Peyer's patch (tissue), 4 donors: ENCODE measurements around the gene SAMD1. TPM values are rescaled to one million over a fixed set of nuclear protein-coding genes. Genes with fewer than 3 reads are reported as not detected.

Source experiments
- DNase-seq, 3 donors: peaks; one replicate each; pipeline ENCODE4 v3.0.0-alpha.2; 2017 to 2019
- H3K27ac ChIP-seq, 4 donors: fragments of 200-600 bp; sonication (generic); one replicate each; pipeline ENCODE4 v1.5.1; 2016 to 2019
- H3K27me3 ChIP-seq, 2 donors: fragments of 200-600 bp; sonication (generic); one replicate each; pipeline ENCODE4 v1.5.1; 2019
- H3K36me3 ChIP-seq, 3 donors: fragments of 200-600 bp; sonication (generic); one replicate each; pipeline ENCODE4 v1.5.1; 2016 to 2019
- H3K4me1 ChIP-seq, 4 donors: fragments of 200-600 bp; sonication (generic); one replicate each; pipeline ENCODE4 v1.5.1; 2016 to 2019
- H3K4me3 ChIP-seq, 4 donors: fragments of 200-600 bp; sonication (generic); 1 replicate in 3 of 4; 2 replicates in 1 of 4; pipeline ENCODE4 v1.5.1; 2016 to 2019; ENCODE audit warnings: mild to moderate bottlenecking in 1 of 4
- H3K9me3 ChIP-seq, 4 donors: fragments of 200-600 bp; sonication (generic); one replicate each; pipeline ENCODE4 v1.5.1; 2016 to 2019; ENCODE audit warnings: mild to moderate bottlenecking in 1 of 4
- CTCF ChIP-seq, 6 experiments: fragments of 450-650 bp in 4 of 6; fragments of 200-600 bp in 2 of 6; sonication (generic) in 1 of 6; IDR thresholded peaks; one replicate each; pipeline ENCODE4 v1.5.1; 2017 to 2019; ENCODE audit warnings: antibody characterized with exemption in 6 of 6, mild to moderate bottlenecking in 3 of 6, moderate library complexity in 1 of 6
- POLR2A ChIP-seq, 2 donors: fragments of 450-650 bp; IDR thresholded peaks; one replicate each; pipeline ENCODE4 v1.5.1; 2017; ENCODE audit warnings: antibody characterized with exemption in 2 of 2, mild to moderate bottlenecking in 2 of 2, moderate library complexity in 2 of 2
- total RNA-seq, 4 donors: library from RNA; depleted of rRNA; stranded (reverse); fragments of >200 nt; gene quantifications; one replicate each; pipeline ENCODE4 v1.1.0, GENCODE V29; 2016

Gene SAMD1
- total RNA-seq, 4 donors from 2014 or later, result 28.9 to 64.4 (median 33.9) TPM

GRCh38 chr19:14062558-14062855 lies 28.0 kb downstream of the SAMD1 start:
- DNase-seq, result no peak
- Histone ChIP-seq H3K36me3 (no peaks in the 10 kb centered on the region), H3K27ac (no peak overlapping the region), H3K4me3 (no peak overlapping the region), H3K27me3 (peaks cover 0 to 3% of the 10 kb centered on the region in 2 donors), H3K9me3 (no peaks in the 10 kb centered on the region), H3K4me1 (peaks cover 0 to 20% (median 3%) of the 10 kb centered on the region in 4 donors)
- TF ChIP-seq POLR2A (IDR thresholded peaks at IDR 0.05) (no peak), CTCF (IDR thresholded peaks at IDR 0.05) (no peak)

GRCh38 chr19:14061751-14062557 lies 28.6 kb downstream of the SAMD1 start, which contains the start of gene PALM3:
Gene PALM3 (minus strand): TSS chr19:14062076. CDS start chr19:14061980, 96 bp downstream.
- H3K9me3 ChIP-seq, result no peaks in the 10 kb centered on the region
- H3K4me1 ChIP-seq, result peaks cover 0 to 21% (median 5%) of the 10 kb centered on the region in 4 donors
- no peak for DNase-seq
- H3K4me3 ChIP-seq, result peak within 1 kb of the TSS in 2 of 4 donors; percentile 14 to 42
- no peak within 1 kb of the TSS for H3K27ac ChIP-seq
- peaks cover 0 to 3% of the 10 kb centered on the region in 2 donors for H3K27me3 ChIP-seq
- H3K36me3 ChIP-seq, result no peaks in the 10 kb centered on the region
- no peak for TF ChIP-seq CTCF (IDR thresholded peaks at IDR 0.05)
- TF ChIP-seq POLR2A (IDR thresholded peaks at IDR 0.05), result no peak

GRCh38 chr19:14061081-14061749 lies 29.3 kb downstream of the SAMD1 start:
- peaks cover 0 to 3% of the 10 kb centered on the region in 2 donors for H3K27me3 ChIP-seq
- H3K4me3 ChIP-seq, result peak overlapping the region in 2 of 4 donors; percentile 14 to 42
- H3K9me3 ChIP-seq, result no peaks in the 10 kb centered on the region
- H3K36me3 ChIP-seq, result no peaks in the 10 kb centered on the region
- no peak overlapping the region for H3K27ac ChIP-seq
- no peak for DNase-seq
- H3K4me1 ChIP-seq, result peaks cover 0 to 21% (median 5%) of the 10 kb centered on the region in 4 donors
- no peak for TF ChIP-seq POLR2A (IDR thresholded peaks at IDR 0.05)
- no peak for TF ChIP-seq CTCF (IDR thresholded peaks at IDR 0.05)

- TF ChIP-seq POLR2A (IDR thresholded peaks at IDR 0.05), result no peak
- no peak for TF ChIP-seq CTCF (IDR thresholded peaks at IDR 0.05)
- H3K27me3 ChIP-seq, result peaks cover 0 to 3% of the 10 kb centered on the region in 2 donors
- H3K4me3 ChIP-seq, result no peak overlapping the region
- no peaks in the 10 kb centered on the region for H3K36me3 ChIP-seq
- peaks cover 0 to 21% (median 5%) of the 10 kb centered on the region in 4 donors for H3K4me1 ChIP-seq
- no peaks in the 10 kb centered on the region for H3K9me3 ChIP-seq
- peak in 1 of 3 donors; percentile 47 for DNase-seq
- no peak overlapping the region for H3K27ac ChIP-seq
Observed at GRCh38 chr19:14059652-14060155, 30.8 kb downstream of the SAMD1 start.

GRCh38 chr19:14059093-14059480 lies 31.5 kb downstream of the SAMD1 start:
- H3K4me3 ChIP-seq, result no peak overlapping the region

More at GRCh38 chr19:14059093-14059480, 31.5 kb downstream of the SAMD1 start:
- Histone ChIP-seq H3K27me3 (no peaks in the 10 kb centered on the region), H3K4me1 (peaks cover 0 to 21% (median 5%) of the 10 kb centered on the region in 4 donors), H3K36me3 (no peaks in the 10 kb centered on the region), H3K9me3 (no peaks in the 10 kb centered on the region), H3K27ac (no peak overlapping the region)
- TF ChIP-seq CTCF (IDR thresholded peaks at IDR 0.05) (peak; percentile 5 to 67 (median 54)), POLR2A (IDR thresholded peaks at IDR 0.05) (no peak)
- peak in 2 of 3 donors; percentile 58 to 61 for DNase-seq
